Endodermal cell (in vitro differentiated cells): Measurements from ENCODE around the gene PRR18. TPM values are rescaled to one million over a fixed set of nuclear protein-coding genes. Genes with fewer than 3 reads are reported as not detected.

Source experiments
- DNase-seq: peaks from one replicate; pipeline ENCODE4 v3.0.0-alpha.2; 2017
- H3K27ac ChIP-seq: 2 replicates; pipeline ENCODE4 v1.5.1; 2013; ENCODE audit warnings: mild to moderate bottlenecking, low read depth, low read length, moderate library complexity
- H3K27me3 ChIP-seq: 2 replicates; pipeline ENCODE4 v1.6.1; 2013; ENCODE audit warnings: mild to moderate bottlenecking, low read length, moderate library complexity; ENCODE audit not compliant: insufficient read depth, control insufficient read depth, poor library complexity, severe bottlenecking
- H3K36me3 ChIP-seq: 2 replicates; pipeline ENCODE4 v1.7.0; 2013; ENCODE audit warnings: mild to moderate bottlenecking, low read length, moderate library complexity; ENCODE audit not compliant: control insufficient read depth, insufficient read depth
- H3K4me1 ChIP-seq: one replicate; pipeline ENCODE4 v1.7.0; 2013; ENCODE audit warnings: low read length; ENCODE audit not compliant: control insufficient read depth, insufficient read depth
- H3K4me3 ChIP-seq: 2 replicates; pipeline ENCODE4 v1.5.1; 2013; ENCODE audit warnings: mild to moderate bottlenecking, low read length, moderate library complexity
- H3K9ac ChIP-seq: 2 replicates; pipeline ENCODE4 v1.6.1; 2013; ENCODE audit warnings: mild to moderate bottlenecking, low read length, moderate library complexity; ENCODE audit not compliant: poor library complexity, severe bottlenecking; ENCODE audit errors: extremely low read depth
- H3K9me3 ChIP-seq: 2 replicates; pipeline ENCODE4 v1.6.1; 2013; ENCODE audit warnings: mild to moderate bottlenecking, low read length, moderate library complexity; ENCODE audit not compliant: control insufficient read depth
- H3K27ac Mint-ChIP-seq: 2 replicates; pipeline ENCODE4 v1.8.0; 2020; ENCODE audit warnings: mixed read lengths
- H3K27me3 Mint-ChIP-seq: 2 replicates; pipeline ENCODE4 v1.8.0; 2021; ENCODE audit warnings: mild to moderate bottlenecking, mixed read lengths; ENCODE audit not compliant: insufficient read depth
- H3K36me3 Mint-ChIP-seq: 2 replicates; pipeline ENCODE4 v1.8.0; 2020; ENCODE audit warnings: low read depth, mixed read lengths
- H3K4me1 Mint-ChIP-seq: 2 replicates; pipeline ENCODE4 v1.8.0; 2020; ENCODE audit warnings: mixed read lengths
- H3K4me3 Mint-ChIP-seq: 2 replicates; pipeline ENCODE4 v1.8.0; 2020; ENCODE audit warnings: mild to moderate bottlenecking, moderate library complexity, mixed read lengths
- H3K9me3 Mint-ChIP-seq: 2 replicates; pipeline ENCODE4 v1.8.0; 2020; ENCODE audit warnings: mild to moderate bottlenecking, mixed read lengths
- WGBS, 2 experiments: methylation state at CpG; one replicate each; pipeline versions ENCODE4 v1.1.5 to v1.1.7; 2013; ENCODE audit warnings: missing lambda C conversion rate in 2 of 2, mixed read lengths in 1 of 2; ENCODE audit not compliant: insufficient coverage in 1 of 2, insufficient read length in 1 of 2; 5-methylcytosine and 5-hydroxymethylcytosine counted together
- total RNA-seq, 2 donors: library from RNA; stranded (reverse); fragmentation: NEBNext Ultra II Directional in 1 of 2; extraction: Animal tissue kit (Norgen Biotek cat#: 25700) in 1 of 2; gene quantifications; 2 replicates in 1 of 2; 3 replicates in 1 of 2; pipeline ENCODE4 v1.2.1, GENCODE V29; 2021
- TF ChIP-seq, protein P1 (sequence below): fragments of 200-600 bp; sonication (generic); conservative IDR thresholded peaks from 2 replicates; pipeline ENCODE4 v1.5.0; 2021; ENCODE audit warnings: antibody characterized with exemption, mild to moderate bottlenecking

The PRR18 gene
- total RNA-seq, 2 donors from 2014 or later: 0.09 to 0.42 TPM

DNA sequence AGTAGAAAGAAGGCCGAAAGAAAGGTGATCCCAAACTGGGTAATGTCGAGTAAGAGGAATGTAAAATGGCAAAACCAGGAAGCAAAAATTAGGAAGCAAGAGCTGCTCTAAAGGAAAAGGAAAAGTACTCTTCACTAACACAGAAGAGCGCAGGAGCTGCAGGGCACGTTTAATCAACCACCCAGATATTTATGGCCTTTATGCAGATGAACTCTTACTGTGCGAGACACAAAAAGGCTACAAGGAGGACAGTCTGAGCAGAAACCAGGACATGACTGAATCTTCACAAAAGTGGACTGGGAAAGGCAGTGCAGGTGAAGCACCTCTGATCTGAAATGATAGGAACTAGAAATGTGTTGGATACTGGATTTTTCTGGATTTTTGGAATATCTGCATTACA is 15.2 kb upstream of the PRR18 start:
- H3K4me3 Mint-ChIP-seq: no peak overlapping the region
- WGBS, 2 experiments: 79 to 95% methylated on average over 4 to 5 of the region's 5 CpGs
- Histone ChIP-seq H3K9me3 (no peaks in the 10 kb centered on the region), H3K36me3 (peaks cover 72% of the 10 kb centered on the region), H3K9ac (no peak overlapping the region), H3K4me1 (peaks cover 14% of the 10 kb centered on the region), H3K27ac (no peak overlapping the region), H3K27me3 (no peaks in the 10 kb centered on the region), H3K4me3 (no peak overlapping the region)
- peaks cover 22% of the 10 kb centered on the region for H3K4me1 Mint-ChIP-seq
- H3K36me3 Mint-ChIP-seq: peaks cover 48% of the 10 kb centered on the region
- TF ChIP-seq, protein P1, sequence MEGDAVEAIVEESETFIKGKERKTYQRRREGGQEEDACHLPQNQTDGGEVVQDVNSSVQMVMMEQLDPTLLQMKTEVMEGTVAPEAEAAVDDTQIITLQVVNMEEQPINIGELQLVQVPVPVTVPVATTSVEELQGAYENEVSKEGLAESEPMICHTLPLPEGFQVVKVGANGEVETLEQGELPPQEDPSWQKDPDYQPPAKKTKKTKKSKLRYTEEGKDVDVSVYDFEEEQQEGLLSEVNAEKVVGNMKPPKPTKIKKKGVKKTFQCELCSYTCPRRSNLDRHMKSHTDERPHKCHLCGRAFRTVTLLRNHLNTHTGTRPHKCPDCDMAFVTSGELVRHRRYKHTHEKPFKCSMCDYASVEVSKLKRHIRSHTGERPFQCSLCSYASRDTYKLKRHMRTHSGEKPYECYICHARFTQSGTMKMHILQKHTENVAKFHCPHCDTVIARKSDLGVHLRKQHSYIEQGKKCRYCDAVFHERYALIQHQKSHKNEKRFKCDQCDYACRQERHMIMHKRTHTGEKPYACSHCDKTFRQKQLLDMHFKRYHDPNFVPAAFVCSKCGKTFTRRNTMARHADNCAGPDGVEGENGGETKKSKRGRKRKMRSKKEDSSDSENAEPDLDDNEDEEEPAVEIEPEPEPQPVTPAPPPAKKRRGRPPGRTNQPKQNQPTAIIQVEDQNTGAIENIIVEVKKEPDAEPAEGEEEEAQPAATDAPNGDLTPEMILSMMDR: no peak
- no peaks in the 10 kb centered on the region for H3K9me3 Mint-ChIP-seq
- no peaks in the 10 kb centered on the region for H3K27me3 Mint-ChIP-seq
- H3K27ac Mint-ChIP-seq: peak overlapping the region; percentile 15
- peak; percentile 18 for DNase-seq

DNA sequence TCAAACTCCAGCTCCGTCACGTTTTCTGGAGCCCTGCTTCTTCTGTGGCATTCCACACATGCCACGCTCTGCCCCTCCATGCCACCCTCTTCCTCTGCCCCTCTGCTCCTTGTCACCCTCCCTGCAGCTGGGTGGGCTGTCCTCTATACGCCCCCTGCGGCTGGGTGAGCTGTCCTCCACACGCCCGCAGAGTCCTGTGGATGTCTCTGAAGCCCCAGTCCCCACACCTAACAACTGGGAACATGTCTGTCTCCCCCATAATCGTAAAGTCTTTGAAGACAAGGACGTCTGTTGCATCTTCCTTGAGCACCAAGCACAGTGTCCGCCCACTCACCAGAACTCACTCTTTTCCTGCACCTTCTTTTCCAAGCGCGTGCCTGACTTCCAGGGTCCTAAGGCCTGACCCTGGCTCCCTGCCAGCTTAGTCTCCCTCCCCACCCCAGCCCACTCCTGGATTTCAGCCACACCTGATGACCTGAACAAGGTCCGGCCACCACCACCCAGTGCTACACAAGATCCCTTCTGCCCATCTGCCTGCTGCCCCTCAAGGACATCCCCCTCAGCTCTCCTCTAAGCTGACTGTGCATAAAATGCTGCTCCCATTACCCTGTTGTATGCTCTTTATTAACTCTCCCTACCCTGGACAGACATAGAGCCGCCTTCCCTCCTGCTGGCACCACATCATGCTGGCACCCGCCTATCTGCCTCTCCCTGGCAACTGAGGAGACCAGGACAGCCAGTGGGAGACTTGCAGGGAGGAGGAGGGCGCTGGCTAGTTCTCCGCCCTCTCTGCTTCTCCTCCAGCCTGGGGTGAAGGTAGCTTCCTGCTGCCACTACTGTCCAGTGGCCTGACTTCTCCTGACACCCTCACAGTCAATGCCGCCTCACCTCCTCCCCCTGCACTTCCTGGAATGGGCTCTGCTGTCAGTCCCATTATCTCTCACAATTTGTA is 10.7 kb upstream of the PRR18 start:
- Mint-ChIP-seq H3K27ac (peak overlapping the region; percentile 7), H3K4me3 (no peak overlapping the region), H3K9me3 (no peaks in the 10 kb centered on the region), H3K4me1 (peaks cover 18% of the 10 kb centered on the region), H3K27me3 (no peaks in the 10 kb centered on the region), H3K36me3 (peaks cover 28% of the 10 kb centered on the region)
- H3K9ac ChIP-seq: no peak overlapping the region
- TF ChIP-seq, protein P1: no peak
- no peak overlapping the region for H3K4me3 ChIP-seq
- peaks cover 5% of the 10 kb centered on the region for H3K4me1 ChIP-seq
- H3K36me3 ChIP-seq: peaks cover 39% of the 10 kb centered on the region
- DNase-seq: peak; percentile 65
- no peak overlapping the region for H3K27ac ChIP-seq
- 90 to 95% methylated on average over 9 to 18 of the region's 18 CpGs for WGBS, 2 experiments
- H3K9me3 ChIP-seq: no peaks in the 10 kb centered on the region
- H3K27me3 ChIP-seq: no peaks in the 10 kb centered on the region

DNA sequence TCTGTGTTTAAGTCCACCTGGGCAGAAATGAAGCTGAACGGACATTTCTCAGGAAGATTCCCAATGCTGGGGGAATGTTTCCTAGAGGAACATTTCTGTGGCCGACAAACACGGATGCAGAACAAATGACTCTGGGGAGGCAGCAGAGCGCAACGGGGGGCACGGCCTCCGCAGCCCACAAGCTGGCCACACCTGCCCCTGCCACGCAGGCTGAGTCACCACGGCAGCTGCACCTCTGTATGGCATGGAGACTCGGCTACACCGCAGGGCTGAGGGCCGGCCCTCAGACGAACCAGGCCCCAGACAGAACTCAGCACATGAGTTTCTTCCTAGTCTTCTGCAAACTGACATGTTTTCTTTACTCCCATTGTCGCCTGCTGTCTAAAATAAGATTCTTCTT is 10.0 kb upstream of the PRR18 start:
- H3K27ac ChIP-seq: no peak overlapping the region
- Mint-ChIP-seq H3K36me3 (peaks cover 21% of the 10 kb centered on the region), H3K27ac (no peak overlapping the region), H3K4me3 (no peak overlapping the region), H3K4me1 (peaks cover 23% of the 10 kb centered on the region), H3K9me3 (no peaks in the 10 kb centered on the region), H3K27me3 (no peaks in the 10 kb centered on the region)
- WGBS, 2 experiments: 87 to 90% methylated on average over 12 to 14 of the region's 14 CpGs
- H3K4me1 ChIP-seq: peaks cover 4% of the 10 kb centered on the region
- peak; percentile 40 for DNase-seq
- H3K4me3 ChIP-seq: no peak overlapping the region
- H3K9ac ChIP-seq: no peak overlapping the region
- no peaks in the 10 kb centered on the region for H3K27me3 ChIP-seq
- peaks cover 32% of the 10 kb centered on the region for H3K36me3 ChIP-seq
- TF ChIP-seq, protein P1: no peak
- H3K9me3 ChIP-seq: no peaks in the 10 kb centered on the region
